H9 (cell line): ENCODE measurements around the gene GPR176. TPM values are rescaled to one million over a fixed set of nuclear protein-coding genes. Genes with fewer than 3 reads are reported as not detected.

Experiments
- DNase-seq: peaks from one replicate; pipeline ENCODE4 v3.0.0-alpha.2; 2017
- H2AFZ ChIP-seq: one replicate; pipeline ENCODE4 v1.6.1; 2013; ENCODE audit warnings: mild to moderate bottlenecking, low read length, control low read depth, moderate library complexity
- H2AK5ac ChIP-seq: 2 replicates; pipeline ENCODE4 v1.6.1; 2013; ENCODE audit warnings: low read length, control low read depth, mixed read lengths; ENCODE audit not compliant: insufficient read length
- H2BK120ac ChIP-seq: one replicate; pipeline ENCODE4 v1.6.1; 2013; ENCODE audit warnings: low read depth, mild to moderate bottlenecking, low read length, control low read depth, inconsistent platforms; ENCODE audit not compliant: poor library complexity, severe bottlenecking
- H2BK12ac ChIP-seq: 2 replicates; pipeline ENCODE4 v1.6.1; 2013; ENCODE audit warnings: low read length, control low read depth, mixed read lengths, low read depth; ENCODE audit not compliant: insufficient read length
- H2BK15ac ChIP-seq: 2 replicates; pipeline ENCODE4 v1.6.1; 2013; ENCODE audit warnings: low read depth, low read length, control low read depth
- H2BK20ac ChIP-seq: one replicate; pipeline ENCODE4 v1.6.1; 2013; ENCODE audit warnings: low read depth, mild to moderate bottlenecking, low read length, control low read depth, inconsistent platforms; ENCODE audit not compliant: poor library complexity, severe bottlenecking
- H2BK5ac ChIP-seq: 2 replicates; pipeline ENCODE4 v1.6.1; 2013; ENCODE audit warnings: low read length, control low read depth, mixed read lengths; ENCODE audit not compliant: insufficient read length
- H3K14ac ChIP-seq: 2 replicates; pipeline ENCODE4 v1.6.1; 2013; ENCODE audit warnings: low read length, control low read depth; ENCODE audit not compliant: insufficient read depth
- H3K18ac ChIP-seq: 2 replicates; pipeline ENCODE4 v1.6.1; 2013; ENCODE audit warnings: low read depth, mild to moderate bottlenecking, mixed read lengths, low read length, control low read depth; ENCODE audit not compliant: insufficient read length
- H3K23ac ChIP-seq: 2 replicates; pipeline ENCODE4 v1.6.1; 2013; ENCODE audit warnings: low read length, control low read depth, mixed read lengths, low read depth; ENCODE audit not compliant: insufficient read length
- H3K23me2 ChIP-seq: 2 replicates; pipeline ENCODE4 v1.6.1; 2013; ENCODE audit warnings: low read depth, mild to moderate bottlenecking, mixed read lengths, low read length, control low read depth; ENCODE audit not compliant: insufficient read length, poor library complexity, severe bottlenecking
- H3K27ac ChIP-seq: 2 replicates; pipeline ENCODE4 v1.5.1; 2013; ENCODE audit warnings: low read length, control low read depth, mixed read lengths, low read depth; ENCODE audit not compliant: insufficient read length
- H3K27me3 ChIP-seq: 2 replicates; pipeline ENCODE4 v1.6.1; 2013; ENCODE audit warnings: low read length, control low read depth, inconsistent platforms; ENCODE audit not compliant: insufficient read depth
- H3K4ac ChIP-seq: 2 replicates; pipeline ENCODE4 v1.6.1; 2013; ENCODE audit warnings: low read depth, mild to moderate bottlenecking, control low read depth, inconsistent platforms, low read length, moderate library complexity
- H3K4me1 ChIP-seq: 2 replicates; pipeline ENCODE4 v1.6.1; 2013; ENCODE audit warnings: low read length, control low read depth, inconsistent platforms; ENCODE audit not compliant: insufficient read depth
- H3K4me2 ChIP-seq: 2 replicates; pipeline ENCODE4 v1.6.1; 2013; ENCODE audit warnings: low read length, control low read depth, mixed read lengths; ENCODE audit not compliant: insufficient read length, insufficient read depth
- H3K56ac ChIP-seq: 2 replicates; pipeline ENCODE4 v1.6.1; 2013; ENCODE audit warnings: low read depth, mild to moderate bottlenecking, mixed read lengths, low read length, control low read depth; ENCODE audit not compliant: insufficient read length
- H3K79me1 ChIP-seq: 2 replicates; pipeline ENCODE4 v1.6.1; 2013; ENCODE audit warnings: low read depth, mild to moderate bottlenecking, moderate library complexity, low read length, control low read depth, inconsistent platforms; ENCODE audit not compliant: insufficient read depth, poor library complexity, severe bottlenecking
- H3K79me2 ChIP-seq: 2 replicates; pipeline ENCODE4 v1.6.1; 2013; ENCODE audit warnings: low read length, control low read depth, inconsistent platforms; ENCODE audit not compliant: insufficient read depth
- H3K9ac ChIP-seq: 2 replicates; pipeline ENCODE4 v1.6.1; 2013; ENCODE audit warnings: low read length, control low read depth, mixed read lengths; ENCODE audit not compliant: insufficient read length; ENCODE audit errors: extremely low read depth
- H3K9me3 ChIP-seq: one replicate; pipeline ENCODE4 v1.6.1; 2013; ENCODE audit warnings: low read depth, low read length, inconsistent platforms; ENCODE audit not compliant: control insufficient read depth
- H3T11ph ChIP-seq: one replicate; pipeline ENCODE4 v1.6.1; 2013; ENCODE audit warnings: mild to moderate bottlenecking, low read length, control low read depth, inconsistent platforms
- H4K20me1 ChIP-seq: one replicate; pipeline ENCODE4 v1.6.1; 2013; ENCODE audit not compliant: control insufficient read depth, insufficient read length, insufficient read depth
- H4K5ac ChIP-seq: 2 replicates; pipeline ENCODE4 v1.6.1; 2013; ENCODE audit warnings: low read depth, mild to moderate bottlenecking, mixed read lengths, low read length, control low read depth; ENCODE audit not compliant: insufficient read length
- H4K8ac ChIP-seq: replicated peaks from 2 replicates; pipeline ENCODE4 v1.6.1; 2013; ENCODE audit warnings: low read length, control low read depth, mixed read lengths, low read depth; ENCODE audit not compliant: insufficient read length
- H4K91ac ChIP-seq: 2 replicates; pipeline ENCODE4 v1.6.1; 2013; ENCODE audit warnings: low read depth, mild to moderate bottlenecking, moderate library complexity, mixed read lengths, low read length, control low read depth; ENCODE audit not compliant: insufficient read length
- H3K27ac Mint-ChIP-seq, 3 experiments: 2 replicates in 2 of 3; 3 replicates in 1 of 3; pipeline ENCODE4 v1.8.0; 2020 to 2021; ENCODE audit warnings: mixed read lengths in 3 of 3, mild to moderate bottlenecking in 1 of 3, moderate library complexity in 1 of 3
- H3K27me3 Mint-ChIP-seq: 2 replicates; pipeline ENCODE4 v1.8.0; 2021; ENCODE audit warnings: low read depth, mild to moderate bottlenecking, moderate library complexity, mixed read lengths
- H3K36me3 Mint-ChIP-seq, 3 experiments: 2 replicates in 2 of 3; 3 replicates in 1 of 3; pipeline ENCODE4 v1.8.0; 2020 to 2021; ENCODE audit warnings: low read depth in 3 of 3, mixed read lengths in 3 of 3; ENCODE audit not compliant: insufficient read depth in 1 of 3
- H3K4me1 Mint-ChIP-seq, 2 experiments: 2 replicates each; pipeline ENCODE4 v1.8.0; 2020; ENCODE audit warnings: mixed read lengths in 2 of 2
- H3K4me3 Mint-ChIP-seq, 2 experiments: 2 replicates in 1 of 2; 3 replicates in 1 of 2; pipeline ENCODE4 v1.8.0; 2020 to 2021; ENCODE audit warnings: mild to moderate bottlenecking in 2 of 2, mixed read lengths in 2 of 2, moderate library complexity in 1 of 2
- H3K9me3 Mint-ChIP-seq, 2 experiments: 2 replicates in 1 of 2; 3 replicates in 1 of 2; pipeline ENCODE4 v1.8.0; 2020; ENCODE audit warnings: mild to moderate bottlenecking in 2 of 2, mixed read lengths in 2 of 2, moderate library complexity in 1 of 2
- CTCF ChIP-seq: fragments of 200-600 bp; sonication (generic); conservative IDR thresholded peaks from 3 replicates; pipeline ENCODE4 v1.8.0; 2021; ENCODE audit warnings: antibody characterized with exemption, mild to moderate bottlenecking
- WGBS: extraction: QIAGEN DNeasy Blood & Tissue Kit; methylation state at CpG from one replicate; pipeline ENCODE4 v1.1.7; 2013; ENCODE audit warnings: missing lambda C conversion rate, low lambda C conversion rate, mixed read lengths; ENCODE audit not compliant: insufficient read length; ENCODE audit errors: extremely low coverage; 5-methylcytosine and 5-hydroxymethylcytosine counted together
- total RNA-seq: library from RNA; stranded (reverse); gene quantifications from 2 replicates; pipeline ENCODE4 v1.2.1, GENCODE V29; 2021

Gene GPR176
- total RNA-seq, 1 experiment from 2014 or later = 132 TPM

- no peak overlapping the region for H2AFZ ChIP-seq
- H2BK120ac ChIP-seq = no peak overlapping the region
- no peaks in the 10 kb centered on the region for H3K27me3 ChIP-seq
- H2BK12ac ChIP-seq = no peak overlapping the region
- no peaks in the 10 kb centered on the region for H3K79me1 ChIP-seq
- H3K4me1 ChIP-seq = peaks cover 9% of the 10 kb centered on the region
- no peaks in the 10 kb centered on the region for H3K23me2 ChIP-seq
- H3K4ac ChIP-seq = no peak overlapping the region
- no peak overlapping the region for H4K91ac ChIP-seq
- no peak overlapping the region for H3K56ac ChIP-seq
- H3K4me1 Mint-ChIP-seq = peaks cover 11 to 15% of the 10 kb centered on the region in 2 experiments
- H3K27me3 Mint-ChIP-seq = no peaks in the 10 kb centered on the region
- no CpG with 5 or more reads among the region's 3 CpGs for WGBS
- no peak overlapping the region for H3K4me2 ChIP-seq
- H2AK5ac ChIP-seq = no peak overlapping the region
- no peak overlapping the region for H3K23ac ChIP-seq
- H3K79me2 ChIP-seq = peaks cover 5% of the 10 kb centered on the region; the same call in 1 of the 2 replicates
- no peak overlapping the region for H3T11ph ChIP-seq
- no peak overlapping the region for H3K9ac ChIP-seq
- H3K18ac ChIP-seq = no peak overlapping the region
- H2BK5ac ChIP-seq = no peak overlapping the region
- no peaks in the 10 kb centered on the region for H4K20me1 ChIP-seq
- peak overlapping the region; percentile 59 to 73 (median 68); a peak in 5 of 7 replicates for H3K27ac Mint-ChIP-seq
- no peaks in the 10 kb centered on the region for H3K9me3 Mint-ChIP-seq
- H3K14ac ChIP-seq = no peak overlapping the region
- TF ChIP-seq CTCF = no peak
- H2BK15ac ChIP-seq = no peak overlapping the region
- H4K5ac ChIP-seq = no peak overlapping the region
- H4K8ac ChIP-seq = no peak overlapping the region
- H3K9me3 ChIP-seq = no peaks in the 10 kb centered on the region
- no peak for DNase-seq
- H3K4me3 Mint-ChIP-seq = no peak overlapping the region
- H3K36me3 Mint-ChIP-seq = peaks cover 51 to 74% (median 68%) of the 10 kb centered on the region in 3 experiments
- no peak overlapping the region for H3K27ac ChIP-seq
- no peak overlapping the region for H2BK20ac ChIP-seq
These were observed 22.7 kb upstream of the GPR176 start for GRCh38 chr15:39942753-39943150.
